GM13977 (cell line): ENCODE data around the gene ADAMTS16.

Source experiments
- DNase-seq: peaks from one replicate; pipeline ENCODE4 v3.0.0; 2012; ENCODE audit warnings: low spot score
- CTCF ChIP-seq: IDR thresholded peaks from 2 replicates; pipeline ENCODE4 v1.5.1; 2012; ENCODE audit warnings: mild to moderate bottlenecking, control low read depth; ENCODE audit not compliant: insufficient read depth; ENCODE audit errors: extremely low read depth, missing control alignments
- in situ Hi-C: fragments of 300-500 bp; cut with MboI; formaldehyde crosslinking; loops from one replicate; pipeline ENCODE4 v1.12.0; 2022; ENCODE audit warnings: low sequenced_read_pairs, low pct_unique_long_range_greater_than_20kb, mixed read lengths, inconsistent platforms; ENCODE audit not compliant: unreplicated experiment

ADAMTS16 gene

GRCh38 chr5:5293029-5293428, 152.9 kb downstream of the ADAMTS16 start:
- no peak for DNase-seq
- no peak for TF ChIP-seq CTCF

GRCh38 chr5:5294429-5294828, 154.3 kb downstream of the ADAMTS16 start:
- in situ Hi-C loops: no loop called here
- TF ChIP-seq CTCF: no peak
- no peak for DNase-seq

More at GRCh38 chr5:5293029-5293428, 152.9 kb downstream of the ADAMTS16 start:
- in situ Hi-C loops: no loop called here

GRCh38 chr5:5295351-5295750, 155.2 kb downstream of the ADAMTS16 start:
- DNase-seq: no peak
- in situ Hi-C loops: no loop called here
- no peak for TF ChIP-seq CTCF

- TF ChIP-seq CTCF: no peak
- no peak for DNase-seq
- in situ Hi-C loops: no loop called here
Measured at GRCh38 chr5:5296051-5296450, 155.9 kb downstream of the ADAMTS16 start.

- DNase-seq: no peak
- in situ Hi-C loops: no loop called here
- TF ChIP-seq CTCF: no peak
Measured at GRCh38 chr5:5297432-5298067, 157.4 kb downstream of the ADAMTS16 start.

- no peak for DNase-seq
- in situ Hi-C loops: no loop called here
- TF ChIP-seq CTCF: no peak
Measured at GRCh38 chr5:5298068-5298633, 158.0 kb downstream of the ADAMTS16 start.
